GM23338 (cell line): Measurements from ENCODE around the gene NEU4. TPM values are rescaled to one million over a fixed set of nuclear protein-coding genes. Genes with fewer than 3 reads are reported as not detected.
A peak's percentile ranks its signal among the peaks of the same experiment; 100 is the strongest.

Source experiments
- ATAC-seq: fragments of 200-7000 bp; cut with Tn5 transposase; 3 replicates; pipeline ENCODE4 v1.9.1; 2020
- DNase-seq: peaks from one replicate; pipeline ENCODE4 v3.0.0-alpha.2; 2015; ENCODE audit warnings: low spot score
- H2AFZ ChIP-seq: fragments of 200-600 bp; sonication (generic); 2 replicates; pipeline ENCODE4 v1.8.0; 2016; ENCODE audit warnings: antibody characterized with exemption, mild to moderate bottlenecking, moderate library complexity
- H3F3A ChIP-seq: fragments of 200-600 bp; sonication (generic); replicated peaks from 2 replicates; pipeline ENCODE4 v1.8.0; 2017; ENCODE audit warnings: antibody characterized with exemption, mixed run types, low read depth
- H3K27ac ChIP-seq: fragments of 200-600 bp; sonication (generic); 2 replicates; pipeline ENCODE4 v1.6.1; 2016; ENCODE audit warnings: low read depth
- H3K27me3 ChIP-seq: fragments of 200-600 bp; sonication (generic); 2 replicates; pipeline ENCODE4 v1.8.0; 2016; ENCODE audit warnings: mild to moderate bottlenecking, mixed run types, moderate library complexity; ENCODE audit not compliant: insufficient read depth
- H3K36me3 ChIP-seq: fragments of 200-600 bp; sonication (generic); 2 replicates; pipeline ENCODE4 v1.8.0; 2016; ENCODE audit warnings: mild to moderate bottlenecking; ENCODE audit not compliant: insufficient read depth
- H3K4me1 ChIP-seq: fragments of 200-600 bp; sonication (generic); 2 replicates; pipeline ENCODE4 v1.8.0; 2016; ENCODE audit warnings: mild to moderate bottlenecking, moderate library complexity; ENCODE audit not compliant: insufficient read depth
- H3K4me2 ChIP-seq: fragments of 200-600 bp; sonication (generic); 2 replicates; pipeline ENCODE4 v1.7.1; 2017; ENCODE audit warnings: mixed run types
- H3K4me3 ChIP-seq: fragments of 200-600 bp; sonication (generic); 2 replicates; pipeline ENCODE4 v1.6.1; 2016; ENCODE audit warnings: mixed run types
- H3K79me2 ChIP-seq: fragments of 200-600 bp; sonication (generic); replicated peaks from 2 replicates; pipeline ENCODE4 v1.8.0; 2017; ENCODE audit warnings: mild to moderate bottlenecking; ENCODE audit not compliant: insufficient read depth
- H3K9me2 ChIP-seq: fragments of 200-600 bp; sonication (generic); 2 replicates; pipeline ENCODE4 v1.8.0; 2017; ENCODE audit not compliant: insufficient read depth
- H4K20me1 ChIP-seq: fragments of 200-600 bp; sonication (generic); replicated peaks from 2 replicates; pipeline ENCODE4 v1.8.0; 2017; ENCODE audit warnings: mild to moderate bottlenecking; ENCODE audit not compliant: insufficient read depth
- H3K27ac Mint-ChIP-seq: 2 replicates; pipeline ENCODE4 v1.8.0; 2020; ENCODE audit warnings: inconsistent platforms, mild to moderate bottlenecking, moderate library complexity, mixed read lengths
- H3K27me3 Mint-ChIP-seq: 3 replicates; pipeline ENCODE4 v1.8.0; 2022; ENCODE audit warnings: low read depth, mild to moderate bottlenecking, moderate library complexity, mixed read lengths, inconsistent platforms; ENCODE audit not compliant: insufficient read depth, poor library complexity
- H3K36me3 Mint-ChIP-seq: 3 replicates; pipeline ENCODE4 v1.8.0; 2021; ENCODE audit warnings: low read depth, mild to moderate bottlenecking, inconsistent platforms, moderate library complexity, mixed read lengths
- H3K4me1 Mint-ChIP-seq: 3 replicates; pipeline ENCODE4 v1.8.0; 2020; ENCODE audit warnings: mild to moderate bottlenecking, inconsistent platforms, mixed read lengths
- H3K4me3 Mint-ChIP-seq: 3 replicates; pipeline ENCODE4 v1.8.0; 2021; ENCODE audit warnings: moderate library complexity, mild to moderate bottlenecking, inconsistent platforms, mixed read lengths
- H3K9me3 Mint-ChIP-seq: 3 replicates; pipeline ENCODE4 v1.8.0; 2020; ENCODE audit warnings: moderate library complexity, mild to moderate bottlenecking, inconsistent platforms, mixed read lengths
- CREB1 ChIP-seq: fragments of 250-450 bp; sonication (Bioruptor Pico); IDR thresholded peaks from 2 replicates; pipeline ENCODE4 v1.5.0; 2020; ENCODE audit warnings: low read depth, mild to moderate bottlenecking, moderate library complexity
- CTCF ChIP-seq, 2 experiments: fragments of 200-600 bp in 1 of 2; sonication (generic) in 1 of 2; conservative IDR thresholded peaks; 2 replicates each; pipeline versions ENCODE4 v1.5.1 to v1.6.1; 2016 to 2017; ENCODE audit warnings: antibody characterized with exemption in 2 of 2, low read depth in 2 of 2, mild to moderate bottlenecking in 2 of 2, moderate library complexity in 1 of 2
- ETS1 ChIP-seq: IDR thresholded peaks from 2 replicates; pipeline ENCODE4 v1.6.1; 2016; ENCODE audit warnings: antibody characterized with exemption
- EZH2 ChIP-seq: fragments of 200-600 bp; sonication (generic); IDR thresholded peaks from one replicate; pipeline ENCODE4 v1.8.0; 2017; ENCODE audit warnings: antibody characterized with exemption, mild to moderate bottlenecking, low read depth; ENCODE audit not compliant: unreplicated experiment
- EZH2phosphoT487 ChIP-seq: fragments of 200-600 bp; sonication (generic); IDR thresholded peaks from one replicate; pipeline ENCODE4 v1.8.1; 2018; ENCODE audit warnings: antibody characterized with exemption; ENCODE audit not compliant: unreplicated experiment
- JUNB ChIP-seq: IDR thresholded peaks from one replicate; pipeline ENCODE4 v1.6.1; 2016; ENCODE audit warnings: antibody characterized with exemption; ENCODE audit not compliant: unreplicated experiment
- NANOG ChIP-seq: IDR thresholded peaks from 2 replicates; pipeline ENCODE4 v1.6.1; 2016; ENCODE audit warnings: antibody characterized with exemption, borderline replicate concordance
- POLR2AphosphoS5 ChIP-seq: IDR thresholded peaks from 2 replicates; pipeline ENCODE4 v1.6.1; 2016; ENCODE audit warnings: antibody characterized with exemption, low read depth
- STAT1 ChIP-seq: IDR thresholded peaks from one replicate; pipeline ENCODE4 v1.6.1; 2016; ENCODE audit warnings: antibody characterized with exemption; ENCODE audit not compliant: unreplicated experiment
- ZNF114 ChIP-seq: fragments of 250-450 bp; sonication (Bioruptor Pico); IDR thresholded peaks from 2 replicates; pipeline ENCODE4 v1.5.0; 2020; ENCODE audit warnings: mild to moderate bottlenecking, moderate library complexity
- ZNF331 ChIP-seq: fragments of 250-450 bp; sonication (Bioruptor Pico); IDR thresholded peaks from 2 replicates; pipeline ENCODE4 v1.5.0; 2020; ENCODE audit warnings: low read depth, mild to moderate bottlenecking, moderate library complexity
- polyA plus RNA-seq: library from polyadenylated mRNA; unstranded; fragments of >200 nt; fragmentation: Nextera tagmentation; extraction: Ambion mirVana; gene quantifications from 2 replicates; pipeline ENCODE4 v1.2.1, GENCODE V29; 2016
- total RNA-seq: library from RNA; depleted of rRNA; stranded (reverse); fragments of >200 nt; shearing (Covaris generic); gene quantifications from 2 replicates; pipeline ENCODE4 v1.2.3, GENCODE V29; 2014
- TF ChIP-seq, protein P1 (sequence below): IDR thresholded peaks from one replicate; pipeline ENCODE4 v1.6.1; 2018; ENCODE audit warnings: antibody characterized with exemption; ENCODE audit not compliant: unreplicated experiment

NEU4 gene
- total and polyA plus RNA-seq, 2 experiments from 2014 or later, result 0.29 to 1.2 TPM

GRCh38 chr2:241848761-241849615 lies 40.0 kb downstream of the NEU4 start (continued):
- no peak for TF ChIP-seq CTCF (conservative IDR thresholded peaks at IDR 0.05; ENCODE audit: low read depth in 2 of 2)
- TF ChIP-seq EZH2phosphoT487, result no peak
- TF ChIP-seq ETS1, result no peak
- no peak for TF ChIP-seq JUNB
- TF ChIP-seq NANOG, result no peak
- no peak for TF ChIP-seq POLR2AphosphoS5
- TF ChIP-seq ZNF331 (CRISPR knock-in tag), result no peak
- TF ChIP-seq STAT1, result no peak

- H3K9me3 Mint-ChIP-seq, result no peaks in the 10 kb centered on the region
- Histone ChIP-seq H3F3A (no peaks in the 10 kb centered on the region), H3K79me2 (no peaks in the 10 kb centered on the region), H2AFZ (no peak overlapping the region), H3K27me3 (peaks cover 7% of the 10 kb centered on the region), H4K20me1 (no peaks in the 10 kb centered on the region), H3K36me3 (no peaks in the 10 kb centered on the region), H3K4me2 (no peak overlapping the region), H3K27ac (no peak overlapping the region), H3K4me1 (no peaks in the 10 kb centered on the region), H3K9me2 (no peaks in the 10 kb centered on the region), H3K4me3 (no peak overlapping the region)
- ATAC-seq (peak; percentile 49), DNase-seq (no peak)
- H3K27me3 Mint-ChIP-seq, result peaks cover 22% of the 10 kb centered on the region
- H3K4me3 Mint-ChIP-seq, result no peak overlapping the region
- H3K4me1 Mint-ChIP-seq, result no peaks in the 10 kb centered on the region; the same call in 2 of the 3 replicates
- no peak overlapping the region for H3K27ac Mint-ChIP-seq
- no peaks in the 10 kb centered on the region for H3K36me3 Mint-ChIP-seq
- TF ChIP-seq, protein P1, sequence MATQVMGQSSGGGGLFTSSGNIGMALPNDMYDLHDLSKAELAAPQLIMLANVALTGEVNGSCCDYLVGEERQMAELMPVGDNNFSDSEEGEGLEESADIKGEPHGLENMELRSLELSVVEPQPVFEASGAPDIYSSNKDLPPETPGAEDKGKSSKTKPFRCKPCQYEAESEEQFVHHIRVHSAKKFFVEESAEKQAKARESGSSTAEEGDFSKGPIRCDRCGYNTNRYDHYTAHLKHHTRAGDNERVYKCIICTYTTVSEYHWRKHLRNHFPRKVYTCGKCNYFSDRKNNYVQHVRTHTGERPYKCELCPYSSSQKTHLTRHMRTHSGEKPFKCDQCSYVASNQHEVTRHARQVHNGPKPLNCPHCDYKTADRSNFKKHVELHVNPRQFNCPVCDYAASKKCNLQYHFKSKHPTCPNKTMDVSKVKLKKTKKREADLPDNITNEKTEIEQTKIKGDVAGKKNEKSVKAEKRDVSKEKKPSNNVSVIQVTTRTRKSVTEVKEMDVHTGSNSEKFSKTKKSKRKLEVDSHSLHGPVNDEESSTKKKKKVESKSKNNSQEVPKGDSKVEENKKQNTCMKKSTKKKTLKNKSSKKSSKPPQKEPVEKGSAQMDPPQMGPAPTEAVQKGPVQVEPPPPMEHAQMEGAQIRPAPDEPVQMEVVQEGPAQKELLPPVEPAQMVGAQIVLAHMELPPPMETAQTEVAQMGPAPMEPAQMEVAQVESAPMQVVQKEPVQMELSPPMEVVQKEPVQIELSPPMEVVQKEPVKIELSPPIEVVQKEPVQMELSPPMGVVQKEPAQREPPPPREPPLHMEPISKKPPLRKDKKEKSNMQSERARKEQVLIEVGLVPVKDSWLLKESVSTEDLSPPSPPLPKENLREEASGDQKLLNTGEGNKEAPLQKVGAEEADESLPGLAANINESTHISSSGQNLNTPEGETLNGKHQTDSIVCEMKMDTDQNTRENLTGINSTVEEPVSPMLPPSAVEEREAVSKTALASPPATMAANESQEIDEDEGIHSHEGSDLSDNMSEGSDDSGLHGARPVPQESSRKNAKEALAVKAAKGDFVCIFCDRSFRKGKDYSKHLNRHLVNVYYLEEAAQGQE, result no peak
- no peak for TF ChIP-seq CREB1
- TF ChIP-seq POLR2AphosphoS5, result no peak
- no peak for TF ChIP-seq CTCF (conservative IDR thresholded peaks at IDR 0.05; ENCODE audit: low read depth in 2 of 2)
- no peak for TF ChIP-seq ZNF114
- TF ChIP-seq EZH2, result no peak
- TF ChIP-seq ETS1, result no peak
Measured at GRCh38 chr2:241849616-241850543, 40.9 kb downstream of the NEU4 start.
